Stimulated activated CD8-positive, alpha-beta memory T cell treated with anti-CD3 and anti-CD28 coated beads, Interleukin-4, amount 100 ng/mL, for 24 hours (primary cell): ENCODE measurements around the gene FBXW11.
"Not testable (repeated sequence)": the region's sequence is repeated elsewhere in the genome, so short reads cannot be mapped to it uniquely, and the experiment has no call there.

Source experiments
- DNase-seq: peaks from one replicate; pipeline ENCODE4 v3.0.0-alpha.2; 2020; ENCODE audit warnings: low read depth

The FBXW11 gene

DNA sequence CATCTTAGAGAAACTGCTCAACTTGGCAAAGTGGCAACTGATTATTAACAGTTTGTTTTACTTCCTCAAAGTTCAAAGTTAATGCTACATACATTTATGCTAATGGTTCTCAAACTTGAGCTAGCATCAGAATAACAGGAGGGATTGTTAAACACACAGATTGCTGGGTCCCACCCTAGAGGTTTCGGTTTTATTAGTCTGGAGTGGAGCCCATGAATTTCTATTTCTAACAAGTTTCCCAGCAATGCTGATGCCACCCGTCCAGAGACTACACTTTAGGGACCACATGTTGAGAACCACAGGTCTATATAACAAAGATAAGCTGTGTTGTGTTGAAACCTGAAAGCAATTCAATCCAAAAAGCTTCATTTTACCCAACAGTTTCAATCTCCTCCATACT lies 95.3 kb downstream of the FBXW11 start:
- DNase-seq = no peak

DNA sequence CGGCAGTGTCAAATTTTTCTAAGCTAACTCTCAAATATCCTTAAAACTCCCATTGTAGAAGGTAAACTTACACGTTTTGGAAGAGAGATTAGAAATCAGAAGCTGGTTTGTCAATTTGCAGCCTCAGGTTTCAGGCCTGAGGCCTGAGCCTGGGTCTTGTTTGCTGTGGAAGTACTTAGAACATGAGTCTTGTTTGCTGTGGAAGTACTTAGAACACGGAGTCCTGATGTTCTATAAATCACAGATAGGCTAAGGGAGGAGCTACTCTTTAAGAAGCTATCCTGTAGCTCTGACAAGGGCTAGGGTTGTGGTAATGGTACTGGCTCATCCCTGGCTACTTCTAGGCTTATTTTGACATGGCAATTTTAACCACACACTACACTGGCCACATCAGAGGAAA lies 97.8 kb downstream of the FBXW11 start:
- no peak for DNase-seq

- DNase-seq = no peak
Measured at GRCh38 chr5:171907725-171908343, 98.6 kb downstream of the FBXW11 start.

DNA sequence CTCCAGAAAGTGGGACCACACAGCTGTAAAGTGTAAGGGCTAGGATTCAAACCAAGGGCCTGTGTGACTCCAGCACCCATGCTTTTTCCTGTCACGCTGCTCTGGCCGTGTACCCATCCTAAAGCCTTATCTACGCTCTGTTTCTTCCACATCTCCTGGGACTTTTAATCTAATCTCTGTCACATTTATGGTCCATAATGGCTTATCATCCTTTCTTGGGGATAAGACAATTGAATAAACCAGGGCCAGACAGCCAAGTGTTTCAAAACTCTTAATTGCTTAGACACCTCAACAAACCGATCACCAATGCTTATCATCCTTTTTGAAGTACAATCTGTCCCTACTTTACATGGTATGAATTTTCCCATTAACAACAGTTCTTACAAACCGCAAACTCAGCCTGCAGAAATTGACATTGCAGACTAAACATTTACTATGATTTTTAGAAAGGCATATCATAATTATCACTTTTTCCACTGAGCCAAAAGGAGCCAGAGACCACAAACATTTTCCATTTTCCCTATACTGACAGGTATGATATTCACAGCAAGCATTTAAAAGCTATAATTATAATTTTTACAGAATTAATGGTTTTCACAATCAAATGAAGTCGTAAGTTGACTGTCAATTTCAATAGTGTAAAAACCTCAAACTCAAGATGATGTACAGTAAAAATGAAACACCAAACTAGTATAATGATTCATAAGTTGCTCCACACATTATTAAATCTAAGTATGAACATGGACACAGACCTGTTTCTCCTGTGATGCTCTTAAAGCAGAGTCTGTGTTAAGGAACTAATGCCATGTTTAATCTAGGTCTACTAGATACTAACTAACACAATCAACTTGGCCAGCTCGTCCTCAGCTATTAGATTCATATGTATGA lies 99.5 kb downstream of the FBXW11 start:
- DNase-seq = no peak

DNA sequence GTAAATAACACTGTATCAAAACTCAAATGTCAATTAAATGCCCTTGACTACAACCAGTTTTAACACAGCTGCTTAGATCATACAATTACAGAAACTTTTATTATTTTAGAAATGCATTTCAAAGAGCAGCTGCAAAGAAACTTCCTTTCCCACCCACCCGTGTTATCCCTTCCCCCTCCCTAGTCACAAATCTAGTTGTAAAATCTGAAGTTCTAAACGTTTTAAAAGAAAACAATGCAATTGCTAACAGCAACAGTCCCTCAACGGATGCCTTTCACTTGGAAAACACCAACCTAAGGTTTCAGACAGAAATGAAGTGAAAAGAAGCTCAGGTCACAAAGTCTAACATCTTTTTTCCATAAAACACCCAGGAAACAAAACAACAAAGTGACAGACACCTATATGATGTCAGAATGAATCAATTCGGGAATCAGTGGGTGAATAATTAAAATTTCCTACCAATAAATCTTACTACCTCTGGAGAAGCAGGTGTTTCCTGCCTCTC lies 100.3 kb downstream of the FBXW11 start:
- DNase-seq = no peak

DNA sequence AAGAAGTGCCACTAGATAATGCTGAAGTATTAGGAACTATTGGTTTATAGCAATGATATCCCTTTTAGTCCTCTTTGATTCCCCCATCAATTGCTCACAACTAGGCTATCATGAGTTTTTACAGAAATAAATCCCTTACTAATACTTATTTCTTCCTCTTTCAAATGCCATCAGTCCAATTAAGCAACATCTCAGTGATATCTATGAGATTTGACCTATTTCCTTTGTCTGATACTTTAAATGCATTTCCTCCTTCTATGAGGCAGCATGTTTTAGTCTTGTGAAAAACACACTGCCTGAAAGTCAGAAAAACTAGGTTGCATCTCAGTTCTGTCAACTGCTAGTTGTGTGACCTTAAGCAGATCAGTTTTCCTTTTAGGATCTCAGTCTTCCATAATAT lies 101.6 kb downstream of the FBXW11 start:
- no peak for DNase-seq

DNA sequence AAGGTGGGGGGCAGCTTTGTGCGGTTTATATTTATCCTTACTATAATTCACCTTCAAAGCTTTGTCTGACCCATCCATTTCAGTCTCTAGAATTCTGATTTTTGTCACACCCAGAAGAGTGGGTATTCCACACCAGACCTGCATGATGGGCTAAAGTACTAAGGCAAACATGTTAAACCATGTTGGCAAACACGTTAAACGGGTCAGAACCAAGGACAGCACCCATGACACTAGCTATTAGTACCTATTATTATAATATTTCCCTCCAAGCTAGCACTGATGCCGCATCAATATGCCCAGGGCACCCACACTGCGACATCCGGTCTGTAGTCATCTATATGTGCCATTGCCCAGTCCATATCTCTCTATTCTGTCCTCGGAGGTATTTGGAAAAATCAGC lies 104.7 kb downstream of the FBXW11 start:
- DNase-seq = no peak

DNA sequence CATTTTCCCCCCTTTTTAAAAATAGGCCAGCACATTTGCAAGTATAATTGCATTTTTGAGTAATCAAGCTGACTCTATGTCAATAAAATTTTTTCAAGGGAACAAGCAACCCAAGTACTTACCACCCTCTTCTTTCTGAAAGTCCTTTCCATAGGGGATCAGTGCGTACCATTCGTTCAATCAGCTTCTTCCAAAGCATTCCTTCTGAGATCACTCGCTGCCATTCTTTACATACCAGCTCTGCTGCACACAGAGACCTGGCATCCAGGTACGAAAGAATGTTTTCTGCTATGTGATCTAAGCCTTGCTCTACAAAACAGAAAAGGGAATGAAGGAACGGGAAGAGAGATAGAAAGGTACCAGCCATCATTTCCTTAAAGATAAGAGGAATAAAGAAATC lies 106.6 kb downstream of the FBXW11 start:
- DNase-seq = no peak

DNA sequence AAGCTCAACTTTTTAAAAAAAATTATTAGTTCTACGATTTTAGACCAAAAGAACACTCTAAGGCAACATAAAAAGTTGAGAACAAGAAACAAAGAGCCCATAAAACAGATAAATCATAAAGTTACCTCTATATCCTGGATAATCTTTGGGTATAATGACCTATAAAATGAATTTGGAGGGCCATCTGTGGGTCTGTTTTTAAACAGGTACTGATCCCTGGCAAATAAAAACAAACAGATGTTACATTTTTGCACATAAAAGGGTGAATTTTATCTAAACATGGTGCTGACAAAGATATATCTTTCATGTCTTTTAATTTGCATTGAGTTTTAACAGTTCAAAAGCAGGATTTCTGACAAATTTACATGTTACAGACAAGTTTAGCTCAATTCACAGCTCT lies 107.6 kb downstream of the FBXW11 start:
- DNase-seq = no peak

GRCh38 chr5:171898386-171898785 lies 108.1 kb downstream of the FBXW11 start:
- DNase-seq = no peak

DNA sequence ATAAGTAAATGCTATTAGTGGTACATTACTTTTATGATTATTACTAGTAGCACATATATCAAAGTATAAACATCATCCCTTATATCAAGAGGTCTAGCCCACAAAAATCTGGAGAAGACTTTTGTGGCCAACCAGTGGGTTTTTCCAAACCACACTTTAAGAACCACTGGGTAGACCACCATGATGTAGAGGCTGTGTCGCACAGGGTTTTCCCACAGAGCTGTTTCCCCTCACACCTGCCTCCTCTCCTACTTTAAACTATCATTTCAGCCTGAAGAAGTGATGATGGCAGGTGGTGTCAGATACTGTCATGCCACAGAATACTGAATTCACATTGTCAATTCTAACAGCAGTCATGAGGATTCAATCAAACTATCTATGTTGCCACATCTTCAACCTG lies 109.2 kb downstream of the FBXW11 start:
- DNase-seq = peak; percentile 4

DNA sequence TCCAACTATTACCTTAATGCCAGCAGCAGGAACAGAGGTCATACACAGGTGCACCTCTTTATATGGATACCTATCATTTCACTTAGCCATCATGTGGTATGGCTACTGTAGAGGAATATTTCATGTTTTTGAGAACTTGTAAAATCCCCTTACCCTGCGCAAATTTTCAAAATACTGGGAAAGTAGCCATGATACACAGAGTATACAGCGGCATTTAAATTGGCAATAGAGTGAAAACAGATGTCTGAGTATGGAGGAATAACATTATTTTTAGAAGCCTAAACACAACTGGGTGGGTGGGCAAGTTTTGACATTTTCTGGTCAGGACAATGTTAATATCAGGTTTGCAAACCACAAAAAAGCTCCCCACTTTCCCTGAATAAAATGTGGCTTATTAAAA lies 111.4 kb downstream of the FBXW11 start:
- no peak for DNase-seq

DNA sequence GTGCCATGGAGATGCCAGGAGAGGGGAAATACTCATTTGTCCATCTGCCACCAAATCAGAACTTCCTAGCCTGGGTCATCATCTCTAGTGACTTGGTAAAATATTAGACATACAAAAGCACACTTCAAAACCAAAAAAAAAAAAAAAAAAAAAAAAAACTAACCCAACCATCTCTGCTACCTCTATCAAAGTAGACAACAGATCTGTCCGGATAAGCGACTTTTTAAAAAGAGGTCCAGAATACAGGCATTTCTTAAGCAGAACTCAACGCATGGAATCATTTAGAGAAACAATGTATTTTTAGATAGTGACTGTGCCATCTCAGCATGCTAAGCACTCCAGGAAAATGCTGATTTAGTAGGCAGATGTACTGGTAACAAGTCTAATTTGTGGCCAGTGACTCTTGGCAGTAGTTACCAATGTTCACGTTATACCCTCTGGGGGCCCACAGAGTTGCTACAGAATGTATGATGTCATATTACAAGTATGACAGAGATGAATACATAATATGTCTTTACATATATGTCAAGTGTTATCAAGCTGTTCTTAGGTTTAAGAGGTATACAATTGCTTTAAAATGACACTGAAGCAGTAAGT lies 113.0 kb downstream of the FBXW11 start:
- no peak for DNase-seq

GRCh38 chr5:171891595-171891994 lies 114.8 kb downstream of the FBXW11 start:
- no peak for DNase-seq

DNA sequence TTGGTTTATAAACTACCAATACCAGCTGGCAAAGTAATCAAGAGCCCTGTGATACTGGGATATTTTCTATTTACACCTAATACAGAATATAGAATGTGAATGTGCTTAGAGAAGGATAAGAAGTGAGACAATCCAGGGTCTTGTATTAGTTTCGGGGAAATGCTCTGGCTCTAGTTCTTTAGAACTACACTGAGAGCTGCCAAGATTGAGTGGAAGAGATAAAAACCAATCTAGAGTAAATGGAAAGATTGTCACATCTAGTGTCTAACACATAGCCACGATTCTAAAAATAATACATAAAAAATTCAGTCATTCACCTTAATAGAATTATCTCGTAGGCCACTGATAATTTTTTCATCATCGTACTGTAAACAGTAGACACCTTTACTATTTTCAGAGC lies 115.3 kb downstream of the FBXW11 start:
- DNase-seq = no peak

GRCh38 chr5:171888051-171888481 lies 118.4 kb downstream of the FBXW11 start:
- no peak for DNase-seq

DNA sequence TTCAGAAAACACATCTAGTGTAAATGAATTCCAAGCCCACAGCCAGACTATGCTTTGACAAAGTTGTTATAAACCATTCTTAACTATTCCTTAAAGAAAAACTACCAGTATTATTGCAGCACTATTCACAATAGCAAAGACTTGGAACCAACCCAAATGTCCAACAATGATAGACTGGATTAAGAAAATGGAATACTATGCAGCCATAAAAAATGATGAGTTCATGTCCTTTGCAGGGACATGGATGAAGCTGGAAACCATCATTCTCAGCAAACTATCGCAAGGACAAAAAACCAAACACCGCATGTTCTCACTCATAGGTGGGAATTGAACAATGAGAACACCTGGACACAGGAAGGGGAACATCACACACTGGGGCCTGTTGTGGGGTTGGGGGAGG lies 120.4 kb downstream of the FBXW11 start:
- DNase-seq = not testable (repeated sequence)

DNA sequence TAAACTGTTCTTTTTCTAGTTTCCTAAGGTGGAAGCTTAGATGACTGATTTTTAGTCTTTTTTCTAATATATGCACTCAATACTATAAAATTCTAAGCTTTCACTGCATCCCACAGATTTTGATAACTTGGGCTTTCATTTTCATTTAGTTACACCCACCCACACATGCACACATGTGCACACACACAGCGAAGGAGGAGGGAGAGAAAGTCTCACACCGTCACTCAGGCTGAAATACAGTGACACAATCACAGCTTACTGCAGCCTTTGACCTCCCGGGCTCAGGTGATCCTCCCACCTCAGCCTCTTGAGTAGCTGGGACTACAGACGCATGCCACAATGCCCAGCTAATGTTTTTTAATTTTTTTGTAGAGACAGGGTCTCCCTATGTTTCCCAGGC lies 124.3 kb downstream of the FBXW11 start:
- DNase-seq = no peak

GRCh38 chr5:171874234-171874633 lies 132.2 kb downstream of the FBXW11 start:
- DNase-seq = no peak

DNA sequence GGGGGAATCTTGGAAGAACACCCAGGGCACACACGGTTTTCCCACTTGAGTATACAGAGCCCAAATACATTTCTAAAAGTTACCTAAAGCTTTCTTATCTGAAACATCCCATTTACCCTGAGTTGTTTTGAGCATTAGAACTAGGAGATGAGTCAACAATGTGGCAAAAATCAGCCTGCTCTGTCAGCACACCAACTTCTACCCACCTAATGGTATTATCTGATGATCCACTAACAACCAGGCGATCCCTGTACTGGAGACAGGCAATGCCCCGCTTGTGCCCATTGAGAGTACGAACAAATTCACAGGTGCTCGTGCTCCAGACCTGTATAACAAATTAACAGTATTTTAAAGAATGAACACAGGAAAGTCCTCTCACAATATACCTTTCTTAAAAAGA lies 133.8 kb downstream of the FBXW11 start:
- DNase-seq = no peak

GRCh38 chr5:171871711-171872110 lies 134.7 kb downstream of the FBXW11 start:
- no peak for DNase-seq

DNA sequence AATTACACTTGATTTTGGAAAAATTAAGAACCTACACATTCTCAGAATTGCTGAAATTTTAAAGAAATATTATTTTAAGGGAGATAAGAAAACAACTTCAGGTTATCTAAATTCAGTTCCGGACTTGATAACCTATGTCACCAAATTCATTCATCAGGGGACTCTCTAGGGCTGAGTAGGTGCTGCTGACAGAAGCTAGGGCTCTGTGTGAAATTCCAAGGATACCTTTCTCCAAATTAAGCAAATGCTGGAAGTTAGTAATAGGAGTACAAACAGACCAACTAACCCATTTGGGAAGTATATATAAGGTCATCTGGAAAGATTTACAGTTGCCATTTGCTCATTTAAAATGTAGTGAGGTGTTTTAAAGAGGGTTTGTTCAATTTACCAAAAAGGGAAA lies 136.5 kb downstream of the FBXW11 start:
- no peak for DNase-seq

GRCh38 chr5:171868236-171868635 lies 138.2 kb downstream of the FBXW11 start:
- DNase-seq = no peak
